GM12878 (cell line): ENCODE data around the gene RASAL2. TPM values are rescaled to one million over a fixed set of nuclear protein-coding genes. Genes with fewer than 3 reads are reported as not detected.

Experiments
- ATAC-seq: fragments of 200-7000 bp; cut with Tn5 transposase; 3 replicates; pipeline ENCODE4 v1.9.1; 2020; ENCODE audit warnings: mild to moderate bottlenecking, moderate library complexity
- BruUV-seq: library from RNA; stranded (reverse); fragments of 400-500 nt; replicated peaks from 2 replicates; lab custom pipeline; 2021; lab: Mats Ljungman, UMichigan
- CTCF ChIA-PET: fragments of 300-600 bp; sonication (Branson Sonifier 250); formaldehyde crosslinking; extraction: SDS; loops from one replicate; lab custom pipeline; 2021; ENCODE audit warnings: inconsistent platforms; lab: Yijun Ruan, JAX
- POLR2A ChIA-PET: fragments of 350-600 bp; formaldehyde crosslinking; extraction: SDS; loops from one replicate; lab custom pipeline; 2021; ENCODE audit warnings: inconsistent platforms; lab: Charles Lee
- RAD21 ChIA-PET: fragments of 300-600 bp; sonication (Branson Sonifier 250); formaldehyde crosslinking; loops from one replicate; lab custom pipeline; 2023; ENCODE audit warnings: antibody characterized with exemption; ENCODE audit not compliant: unreplicated experiment; lab: Charles Lee
- SMC1A ChIA-PET: fragments of 300-600 bp; sonication (Branson Sonifier 250); formaldehyde crosslinking; loops from one replicate; lab custom pipeline; 2023; ENCODE audit not compliant: unreplicated experiment, uncharacterized antibody; lab: Charles Lee
- DNase-seq: peaks from one replicate; pipeline ENCODE4 v3.0.0-alpha.2; 2011; ENCODE audit warnings: low read depth, low spot score
- FAIRE-seq: peaks from 3 replicates; lab custom pipeline; 2011; peaks lifted over from hg19 to GRCh38; lab: Jason Lieb, UNC
- H2AFZ ChIP-seq: 2 replicates; pipeline ENCODE4 v1.6.0; 2011; ENCODE audit warnings: low read depth, low read length, control low read depth; ENCODE audit not compliant: control insufficient read depth
- H3K27ac ChIP-seq: 2 replicates; pipeline ENCODE4 v1.5.1; 2011; ENCODE audit warnings: control low read depth; ENCODE audit not compliant: control insufficient read depth, insufficient read depth
- H3K27me3 ChIP-seq, 2 experiments: replicated peaks in 1 of 2; 2 replicates each; pipeline versions ENCODE4 v1.6.0 to v1.6.1; 2011; ENCODE audit warnings: low read length in 1 of 2; ENCODE audit not compliant: control insufficient read depth in 2 of 2, insufficient read depth in 2 of 2
- H3K36me3 ChIP-seq, 2 experiments: 2 replicates each; pipeline ENCODE4 v1.5.1; 2011; ENCODE audit warnings: low read length in 1 of 2; ENCODE audit not compliant: control insufficient read depth in 2 of 2, insufficient read depth in 2 of 2
- H3K4me1 ChIP-seq: 2 replicates; pipeline ENCODE4 v1.6.1; 2011; ENCODE audit warnings: mild to moderate bottlenecking, low read length, moderate library complexity, mixed read lengths; ENCODE audit not compliant: control insufficient read depth, insufficient read depth
- H3K4me2 ChIP-seq: 2 replicates; pipeline ENCODE4 v1.6.0; 2011; ENCODE audit warnings: control low read depth; ENCODE audit not compliant: control insufficient read depth, insufficient read depth
- H3K4me3 ChIP-seq: fragments of 200-600 bp; sonication (generic); 2 replicates; pipeline ENCODE4 v1.5.1; 2016
- H3K79me2 ChIP-seq: 2 replicates; pipeline ENCODE4 v1.6.0; 2011; ENCODE audit warnings: low read length; ENCODE audit not compliant: control insufficient read depth, insufficient read depth
- H3K9ac ChIP-seq: 2 replicates; pipeline ENCODE4 v1.8.0; 2011; ENCODE audit warnings: low read length, control low read depth, mixed read lengths; ENCODE audit not compliant: control insufficient read depth, insufficient read depth
- H3K9me3 ChIP-seq: replicated peaks from 3 replicates; pipeline ENCODE4 v1.5.1; 2011; ENCODE audit warnings: mild to moderate bottlenecking, low read length; ENCODE audit not compliant: control insufficient read depth, insufficient read depth
- H4K20me1 ChIP-seq: 2 replicates; pipeline ENCODE4 v1.6.0; 2011; ENCODE audit not compliant: control insufficient read depth, insufficient read depth
- CREB1 ChIP-seq: IDR thresholded peaks from 2 replicates; pipeline ENCODE4 v1.6.1; 2012; ENCODE audit warnings: low read depth, mild to moderate bottlenecking, inconsistent platforms
- KAT2A ChIP-seq: conservative IDR thresholded peaks from 2 replicates; pipeline ENCODE4 v1.6.1; 2011; ENCODE audit warnings: low read depth, low read length; ENCODE audit not compliant: control insufficient read depth
- LARP7 ChIP-seq: fragments of 450-650 bp; IDR thresholded peaks from 2 replicates; pipeline ENCODE4 v1.6.1; 2017; ENCODE audit warnings: mild to moderate bottlenecking
- MYC ChIP-seq: IDR thresholded peaks from 2 replicates; pipeline ENCODE4 v1.6.1; 2011; ENCODE audit warnings: mild to moderate bottlenecking, low read length, moderate library complexity, inconsistent platforms; ENCODE audit not compliant: insufficient read depth, insufficient replicate concordance, insufficient read length, severe bottlenecking
- NFIC ChIP-seq: IDR thresholded peaks from 2 replicates; pipeline ENCODE4 v1.6.1; 2012; ENCODE audit warnings: low read depth, mild to moderate bottlenecking, inconsistent platforms, low read length, moderate library complexity
- NFYA ChIP-seq: IDR thresholded peaks from 2 replicates; pipeline ENCODE4 v1.6.1; 2011; ENCODE audit warnings: low read depth, mild to moderate bottlenecking, low read length, improper control_type of control experiment, borderline replicate concordance
- NR2C2 ChIP-seq: IDR thresholded peaks from 2 replicates; pipeline ENCODE4 v1.6.1; 2011; ENCODE audit warnings: borderline replicate concordance, low read depth; ENCODE audit not compliant: control insufficient read depth, insufficient read length
- POU2F2 ChIP-seq: IDR thresholded peaks from 3 replicates; pipeline ENCODE4 v1.6.1; 2011; ENCODE audit warnings: low read depth, mild to moderate bottlenecking, low read length, borderline replicate concordance
- RAD21 ChIP-seq: IDR thresholded peaks from 2 replicates; pipeline ENCODE4 v1.6.1; 2011; ENCODE audit warnings: mild to moderate bottlenecking, low read depth, low read length, moderate library complexity; ENCODE audit not compliant: insufficient read depth
- SIX5 ChIP-seq: IDR thresholded peaks from 2 replicates; pipeline ENCODE4 v1.6.1; 2011; ENCODE audit warnings: mild to moderate bottlenecking, low read depth, low read length, moderate library complexity; ENCODE audit not compliant: severe bottlenecking
- SMAD1 ChIP-seq: fragments of 450-650 bp; IDR thresholded peaks from 2 replicates; pipeline ENCODE4 v1.6.1; 2018; ENCODE audit warnings: mild to moderate bottlenecking, low read depth; ENCODE audit not compliant: partially characterized antibody
- SP1 ChIP-seq: IDR thresholded peaks from one replicate; pipeline ENCODE4 v1.6.1; 2011; ENCODE audit warnings: low read depth, low read length
- SUZ12 ChIP-seq: fragments of 200-600 bp; sonication (generic); IDR thresholded peaks from one replicate; pipeline ENCODE4 v1.6.1; 2018; ENCODE audit warnings: antibody characterized with exemption, mild to moderate bottlenecking; ENCODE audit not compliant: unreplicated experiment
- TCF7 ChIP-seq: IDR thresholded peaks from 2 replicates; pipeline ENCODE4 v1.6.1; 2014; ENCODE audit warnings: antibody characterized with exemption, borderline replicate concordance
- in situ Hi-C: fragments of 300-500 bp; cut with MboI; formaldehyde crosslinking; loops from 9 replicates; pipeline ENCODE4 v1.14.3; 2018; ENCODE audit warnings: mixed read lengths
- intact Hi-C: fragments of 100-400 bp; cut with micrococcal nuclease; formaldehyde crosslinking; loops from one replicate; pipeline ENCODE4 v1.14.2; 2022; ENCODE audit not compliant: unreplicated experiment
- polyA plus RNA-seq, 11 experiments: library from polyadenylated mRNA; depleted of rRNA in 4 of 11; unstranded in 6 of 11; stranded (reverse) in 5 of 11; fragments of >200 nt; fragmentation: Nextera tagmentation in 4 of 11; fragmentation: Illumina TruSeq in 1 of 11; extraction: Ambion mirVana in 4 of 11; extraction: Trizol in 1 of 11; gene quantifications; 1 replicate in 1 of 11; 2 replicates in 10 of 11; pipeline versions ENCODE4 v1.2.1 to v1.2.3, GENCODE V29; 2011 to 2016; ENCODE audit warnings: inconsistent platforms in 2 of 11, missing spikeins in 2 of 11, low read depth in 1 of 11
- total RNA-seq, 4 experiments: library from RNA; depleted of rRNA in 3 of 4; stranded (reverse); fragments of >200 nt in 3 of 4; fragmentation: Illumina TruSeq in 1 of 4; extraction: Trizol in 1 of 4; gene quantifications; 2 replicates each; pipeline versions ENCODE4 v1.2.1 to v1.2.3, GENCODE V29; 2013 to 2021

RASAL2 gene
- total and polyA plus RNA-seq, 10 of the 15 experiments (the other 5 are each of a cell fraction or from before 2014, with no cell fraction given), result 0.02 to 6.9 (median 0.17) TPM; not detected in 1

DNA sequence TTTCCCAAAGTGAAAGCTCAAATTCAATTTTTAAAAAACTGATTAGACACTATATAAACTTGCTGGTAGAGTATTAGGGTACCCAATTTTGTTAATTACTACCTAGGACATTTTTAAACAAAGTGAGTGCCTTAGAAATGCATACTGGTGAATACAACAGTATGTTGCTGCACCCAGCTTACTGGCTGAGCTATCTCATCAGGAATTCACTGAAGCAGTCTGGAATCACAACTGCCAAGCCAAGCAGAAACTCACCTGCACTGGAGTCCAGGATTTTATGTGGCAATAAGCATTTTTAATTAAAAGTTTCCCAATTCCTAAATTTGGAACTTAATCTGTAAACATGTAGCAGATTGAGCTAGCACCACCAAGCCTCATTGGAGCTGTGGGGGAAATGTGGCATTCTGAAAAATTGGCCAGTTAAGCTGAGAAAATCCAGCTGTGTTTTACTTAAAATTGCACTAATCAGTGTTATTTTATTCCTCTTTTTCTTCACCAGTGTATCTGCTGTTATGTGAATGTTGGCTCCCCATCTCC, 341.1 kb downstream of the RASAL2 start:
- in situ Hi-C loops, result no loop called here
- SMC1A ChIA-PET, result interaction anchor here (0.7 to 2.0 kb wide), 5 partner anchors 9 to 135 kb away, joined by 3 to 9 read pairs (median 5); no protein-coding TSS in a partner anchor
- RAD21 ChIA-PET, result interaction anchor here (0.6 kb wide), 1 partner anchor 570 kb away, joined by 3 read pairs; no protein-coding TSS in a partner anchor
- no peaks in the 10 kb centered on the region for H3K36me3 ChIP-seq
- peaks cover 0 to 2% of the 10 kb centered on the region in 2 experiments; a peak in 1 of 4 replicates for H3K27me3 ChIP-seq
- no peaks in the 10 kb centered on the region for H3K79me2 ChIP-seq
- H3K4me3 ChIP-seq, result no peak overlapping the region
- H3K27ac ChIP-seq, result no peak overlapping the region
- no peak overlapping the region for H3K4me2 ChIP-seq
- ATAC-seq (no peak), DNase-seq (no peak), FAIRE-seq (no peak)
- intact Hi-C loops, result no loop called here
- H4K20me1 ChIP-seq, result no peaks in the 10 kb centered on the region
- H2AFZ ChIP-seq, result no peak overlapping the region
- TF ChIP-seq NR2C2 (no peak), LARP7 (no peak), RAD21 (no peak), CREB1 (no peak), SP1 (no peak), KAT2A (no peak), SIX5 (no peak), SUZ12 (no peak), MYC (no peak), SMAD1 (no peak), TCF7 (no peak), POU2F2 (no peak), NFYA (no peak), NFIC (no peak)
- no peak overlapping the region for H3K9ac ChIP-seq
- BruUV-seq, result no TSS peak
- no peaks in the 10 kb centered on the region for H3K9me3 ChIP-seq
- CTCF ChIA-PET, result interaction anchor here (0.6 to 1.5 kb wide), 5 partner anchors 10 to 88 kb away, joined by 3 to 6 read pairs (median 5); no protein-coding TSS in a partner anchor
- no peaks in the 10 kb centered on the region for H3K4me1 ChIP-seq
- POLR2A ChIA-PET, result no interaction called here
